Mucosa of descending colon (tissue), 3 donors: Measurements from ENCODE around the gene VPS26A. TPM values are rescaled to one million over a fixed set of nuclear protein-coding genes. Genes with fewer than 3 reads are reported as not detected.
A peak's percentile ranks its signal among the peaks of the same experiment; 100 is the strongest.

ENCODE experiments used
- ATAC-seq: fragments of 200-7000 bp; cut with Tn5 transposase; one replicate; pipeline ENCODE4 v1.9.1; 2020; ENCODE audit warnings: mild to moderate bottlenecking, moderate library complexity
- DNase-seq, 3 donors: peaks; one replicate each; pipeline ENCODE4 v3.0.0-alpha.2; 2020
- H3K36me3 ChIP-seq: fragments of 200-600 bp; one replicate; pipeline ENCODE4 v1.8.0; 2021; ENCODE audit warnings: low read depth, mild to moderate bottlenecking
- H3K4me1 ChIP-seq: fragments of 200-600 bp; one replicate; pipeline ENCODE4 v1.8.0; 2021; ENCODE audit warnings: low read depth, mild to moderate bottlenecking
- H3K4me3 ChIP-seq: fragments of 200-600 bp; one replicate; pipeline ENCODE4 v1.8.0; 2021; ENCODE audit warnings: mild to moderate bottlenecking
- H3K9me3 ChIP-seq: fragments of 200-600 bp; one replicate; pipeline ENCODE4 v1.8.0; 2021; ENCODE audit warnings: mild to moderate bottlenecking
- intact Hi-C, 2 donors: fragments of 100-400 bp; cut with DNase I in 1 of 2; cut with micrococcal nuclease in 1 of 2; formaldehyde crosslinking; loops; one replicate each; pipeline versions ENCODE4 v1.11.0 to v1.11.1; 2022; cut with DNase I, micrococcal nuclease
- total RNA-seq, 3 donors: library from RNA; stranded (reverse); fragmentation: NEBNext Ultra II Directional in 2 of 3; extraction: Animal tissue kit (Norgen Biotek cat#: 25700) in 2 of 3; gene quantifications; one replicate each; pipeline versions ENCODE4 v1.2.1 to v1.2.4, GENCODE V29; 2021 to 2023
- TF ChIP-seq, protein P1 (sequence below): fragments of 200-600 bp; IDR thresholded peaks from one replicate; pipeline ENCODE4 v1.8.0; 2022; ENCODE audit warnings: antibody characterized with exemption, mild to moderate bottlenecking
- donor health status: DM: no; HTN: no; CAD: no; lungs with moderate emphysema.
- donor health status: DM: no; HTN: no; CAD: no.
- donor health status: DM: no; HTN: yes; CAD: no.

Gene VPS26A
- total RNA-seq, 3 donors from 2014 or later: 51.7 to 64.0 (median 61.7) TPM

DNA sequence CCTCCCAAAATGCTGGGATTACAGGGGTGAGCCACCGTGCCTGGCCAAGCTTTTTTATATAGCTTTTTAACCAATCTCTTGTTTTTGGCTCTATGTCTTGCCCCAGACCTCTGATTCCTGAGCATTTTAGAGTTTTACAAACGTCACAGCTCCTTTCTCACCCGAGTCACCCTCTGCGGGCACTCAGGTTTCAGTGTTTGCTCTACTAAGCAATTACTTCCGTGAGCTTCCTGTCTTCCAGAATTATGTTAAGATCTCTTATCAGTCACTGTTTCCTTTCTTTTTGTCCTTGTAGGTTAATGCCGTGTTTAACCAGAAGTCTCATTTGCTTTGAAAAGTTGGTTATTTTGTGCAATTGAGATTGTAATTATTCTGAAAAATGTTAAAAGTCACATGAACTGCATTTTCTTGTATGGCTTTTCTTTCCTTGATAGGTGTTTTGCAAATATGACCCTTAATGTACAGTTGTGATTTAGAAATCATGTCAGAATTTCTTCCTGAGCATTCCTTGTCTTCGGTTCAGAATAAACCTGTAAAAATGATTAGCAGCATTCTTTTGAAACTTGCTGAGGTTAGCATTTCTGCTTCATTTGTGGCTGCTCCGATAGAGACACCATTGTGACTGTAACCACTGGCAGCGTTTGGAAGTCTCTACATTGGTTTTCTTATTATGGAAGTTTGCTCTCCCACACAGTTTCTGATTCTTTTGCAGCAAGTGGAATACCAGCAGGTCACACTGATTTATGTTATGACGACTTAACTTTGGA is 91.6 kb downstream of the VPS26A start:
- intact Hi-C loops: no loop called here
- no peaks in the 10 kb centered on the region for H3K4me1 ChIP-seq
- DNase-seq (no peak), ATAC-seq (no peak)
- no peak overlapping the region for H3K4me3 ChIP-seq
- no peaks in the 10 kb centered on the region for H3K36me3 ChIP-seq
- TF ChIP-seq, protein P1, sequence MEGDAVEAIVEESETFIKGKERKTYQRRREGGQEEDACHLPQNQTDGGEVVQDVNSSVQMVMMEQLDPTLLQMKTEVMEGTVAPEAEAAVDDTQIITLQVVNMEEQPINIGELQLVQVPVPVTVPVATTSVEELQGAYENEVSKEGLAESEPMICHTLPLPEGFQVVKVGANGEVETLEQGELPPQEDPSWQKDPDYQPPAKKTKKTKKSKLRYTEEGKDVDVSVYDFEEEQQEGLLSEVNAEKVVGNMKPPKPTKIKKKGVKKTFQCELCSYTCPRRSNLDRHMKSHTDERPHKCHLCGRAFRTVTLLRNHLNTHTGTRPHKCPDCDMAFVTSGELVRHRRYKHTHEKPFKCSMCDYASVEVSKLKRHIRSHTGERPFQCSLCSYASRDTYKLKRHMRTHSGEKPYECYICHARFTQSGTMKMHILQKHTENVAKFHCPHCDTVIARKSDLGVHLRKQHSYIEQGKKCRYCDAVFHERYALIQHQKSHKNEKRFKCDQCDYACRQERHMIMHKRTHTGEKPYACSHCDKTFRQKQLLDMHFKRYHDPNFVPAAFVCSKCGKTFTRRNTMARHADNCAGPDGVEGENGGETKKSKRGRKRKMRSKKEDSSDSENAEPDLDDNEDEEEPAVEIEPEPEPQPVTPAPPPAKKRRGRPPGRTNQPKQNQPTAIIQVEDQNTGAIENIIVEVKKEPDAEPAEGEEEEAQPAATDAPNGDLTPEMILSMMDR: no peak
- no peaks in the 10 kb centered on the region for H3K9me3 ChIP-seq

DNA sequence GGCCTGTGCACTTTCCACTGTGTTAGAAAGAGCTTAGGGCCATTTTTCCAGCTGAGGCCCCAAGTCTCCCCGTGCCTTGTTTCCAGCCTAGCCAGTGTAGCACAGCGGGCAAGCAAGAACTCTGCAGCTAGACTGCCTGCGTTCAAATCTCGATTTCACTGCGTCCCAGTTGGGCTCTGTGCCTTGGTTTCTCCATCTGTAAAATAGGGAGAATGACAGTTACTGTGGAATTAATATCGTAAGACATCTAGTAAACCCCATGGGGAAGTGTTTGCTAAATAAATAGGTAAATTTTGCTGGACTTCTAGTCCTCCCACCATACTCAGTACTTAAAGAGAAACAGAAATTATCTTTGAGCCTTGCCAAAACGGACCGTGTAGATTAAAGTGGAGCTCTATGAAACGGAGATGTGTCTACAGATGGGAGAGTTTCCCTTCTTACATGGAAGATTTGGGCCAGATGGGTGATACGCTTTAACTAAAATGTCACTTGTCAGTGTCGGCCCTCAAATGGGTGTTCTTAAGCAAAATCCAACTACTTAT is 92.7 kb downstream of the VPS26A start:
- ATAC-seq (no peak), DNase-seq (no peak)
- H3K9me3 ChIP-seq: no peaks in the 10 kb centered on the region
- H3K4me1 ChIP-seq: peaks cover 2% of the 10 kb centered on the region
- TF ChIP-seq, protein P1: no peak
- H3K36me3 ChIP-seq: no peaks in the 10 kb centered on the region
- intact Hi-C loops: no loop called here
- H3K4me3 ChIP-seq: no peak overlapping the region

DNA sequence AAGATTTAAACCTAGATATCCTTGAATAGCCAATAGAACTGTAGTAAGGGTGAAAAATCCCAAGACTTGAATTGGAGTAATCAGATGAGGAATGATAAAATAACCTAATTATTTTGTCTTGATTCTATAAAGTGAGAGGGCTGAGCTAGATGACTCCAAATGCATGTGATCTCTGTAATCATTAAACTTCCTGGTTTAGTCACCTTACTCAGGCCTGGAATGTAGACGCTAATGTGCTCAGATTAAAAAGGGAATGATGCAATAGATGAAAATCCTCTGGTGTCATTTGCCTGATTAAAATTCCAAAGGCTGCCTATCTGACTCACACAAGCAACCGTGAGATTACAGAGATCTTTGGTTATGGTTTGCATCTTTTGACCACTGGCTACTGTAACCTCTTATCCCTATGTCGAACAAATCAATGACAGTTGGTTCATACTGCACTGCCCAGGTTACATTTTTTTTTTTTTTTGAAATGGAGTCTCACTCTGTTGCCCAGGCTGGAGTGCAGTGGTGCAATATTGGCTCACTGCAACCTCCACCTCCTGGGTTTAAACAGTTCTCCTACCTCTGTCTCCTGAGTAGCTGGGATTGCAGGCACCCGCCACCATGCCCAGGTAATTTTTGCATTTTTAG is 93.3 kb downstream of the VPS26A start:
- ATAC-seq (peak; percentile 91), DNase-seq (no peak)
- Histone ChIP-seq H3K9me3 (no peaks in the 10 kb centered on the region), H3K36me3 (no peaks in the 10 kb centered on the region), H3K4me1 (peaks cover 8% of the 10 kb centered on the region), H3K4me3 (no peak overlapping the region)
- intact Hi-C loops: no loop called here
- TF ChIP-seq, protein P1: no peak

DNA sequence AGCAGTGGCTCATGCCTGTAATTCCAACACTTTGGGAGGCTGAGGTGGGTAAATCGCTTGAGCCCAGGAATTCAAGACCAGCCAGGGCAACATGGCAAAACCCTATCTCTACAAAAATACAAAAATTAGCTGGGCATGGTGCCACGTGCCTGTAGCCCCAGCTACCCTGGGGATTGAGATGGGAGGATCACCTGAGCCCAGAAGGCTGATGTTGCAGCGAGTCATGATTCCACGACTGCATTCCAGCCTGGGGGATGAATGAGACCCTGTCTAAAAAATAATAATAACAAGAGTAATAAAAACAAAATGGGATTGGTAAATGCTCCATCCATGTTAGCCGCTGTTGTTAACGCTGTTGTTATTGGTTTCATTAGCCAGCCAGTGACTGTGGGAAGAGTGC is 94.9 kb downstream of the VPS26A start:
- H3K4me3 ChIP-seq: no peak overlapping the region
- intact Hi-C loops: no loop called here
- ATAC-seq: no peak

DNA sequence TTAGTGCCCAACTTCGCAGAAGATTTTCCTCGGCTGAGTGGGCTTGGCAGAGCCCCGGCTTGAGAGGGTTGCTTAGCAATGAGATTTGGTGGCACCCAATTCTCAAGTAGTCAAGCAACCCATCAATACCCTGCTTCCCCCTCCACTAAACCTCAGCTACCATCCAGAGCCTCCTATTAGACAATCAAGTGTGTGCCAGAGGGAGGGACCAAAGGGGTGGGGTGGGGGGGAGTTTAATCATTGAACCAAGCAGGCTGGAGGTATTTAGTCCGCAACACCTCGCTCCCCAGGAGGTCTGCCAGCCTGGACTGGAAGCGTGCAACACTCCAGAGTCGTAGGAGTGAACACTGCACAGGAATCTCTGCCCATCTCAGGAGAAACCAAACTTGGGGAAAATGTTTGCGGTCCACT is 96.1 kb downstream of the VPS26A start, which contains the start of gene HKDC1:
Gene HKDC1 (plus strand): TSS at position 292 of the 411 bp plus-strand sequence. CDS start 104 bp downstream, at position 396.
- H3K4me3 ChIP-seq: no peak within 1 kb of the TSS
- no peak for DNase-seq
- TF ChIP-seq, protein P1: no peak
- no peaks in the 10 kb centered on the region for H3K36me3 ChIP-seq
- no peaks in the 10 kb centered on the region for H3K9me3 ChIP-seq
- ATAC-seq: no peak
- intact Hi-C loops: no loop called here
- H3K4me1 ChIP-seq: peaks cover 14% of the 10 kb centered on the region

More for the DNA sequence above, 94.9 kb downstream of the VPS26A start:
- no peaks in the 10 kb centered on the region for H3K36me3 ChIP-seq
- no peak for DNase-seq
- TF ChIP-seq, protein P1: no peak
- H3K9me3 ChIP-seq: no peaks in the 10 kb centered on the region
- H3K4me1 ChIP-seq: peaks cover 8% of the 10 kb centered on the region
